LHCN-M2 (cell line): ENCODE data around the gene EAF2. TPM values are rescaled to one million over a fixed set of nuclear protein-coding genes. Genes with fewer than 3 reads are reported as not detected.

ENCODE experiments used
- total RNA-seq: library from RNA; depleted of rRNA; stranded (reverse); fragments of >200 nt; gene quantifications from 2 replicates; pipeline ENCODE4 v1.2.3, GENCODE V29; 2014; rRNA removed

The EAF2 gene
- total RNA-seq, 1 experiment from 2014 or later, result 0.92 TPM

Other genes starting within 250 kb of the EAF2 start
- gene FBXO40, start 241.8 kb upstream of the EAF2 start, total RNA-seq, result not detected in 2 replicates
- gene HCLS1, start 174.3 kb upstream of the EAF2 start, total RNA-seq, result not detected in 2 replicates
- 17.4 and 23.1 TPM in 2 replicates for gene GOLGB1, start 85.5 kb upstream of the EAF2 start, total RNA-seq
- 18.9 and 21.4 TPM in 2 replicates for gene IQCB1, start 149 bp upstream of the EAF2 start, total RNA-seq
- 0.06 and 0.11 TPM in 2 replicates for gene SLC15A2, start 59.2 kb downstream of the EAF2 start, total RNA-seq
- gene ILDR1, start 187.0 kb downstream of the EAF2 start, total RNA-seq, result not detected in 2 replicates
- gene CD86, start 220.2 kb downstream of the EAF2 start, total RNA-seq, result not detected in 2 replicates